ENCODE results near the gene EI24.

- TF ChIP-seq, protein P1, sequence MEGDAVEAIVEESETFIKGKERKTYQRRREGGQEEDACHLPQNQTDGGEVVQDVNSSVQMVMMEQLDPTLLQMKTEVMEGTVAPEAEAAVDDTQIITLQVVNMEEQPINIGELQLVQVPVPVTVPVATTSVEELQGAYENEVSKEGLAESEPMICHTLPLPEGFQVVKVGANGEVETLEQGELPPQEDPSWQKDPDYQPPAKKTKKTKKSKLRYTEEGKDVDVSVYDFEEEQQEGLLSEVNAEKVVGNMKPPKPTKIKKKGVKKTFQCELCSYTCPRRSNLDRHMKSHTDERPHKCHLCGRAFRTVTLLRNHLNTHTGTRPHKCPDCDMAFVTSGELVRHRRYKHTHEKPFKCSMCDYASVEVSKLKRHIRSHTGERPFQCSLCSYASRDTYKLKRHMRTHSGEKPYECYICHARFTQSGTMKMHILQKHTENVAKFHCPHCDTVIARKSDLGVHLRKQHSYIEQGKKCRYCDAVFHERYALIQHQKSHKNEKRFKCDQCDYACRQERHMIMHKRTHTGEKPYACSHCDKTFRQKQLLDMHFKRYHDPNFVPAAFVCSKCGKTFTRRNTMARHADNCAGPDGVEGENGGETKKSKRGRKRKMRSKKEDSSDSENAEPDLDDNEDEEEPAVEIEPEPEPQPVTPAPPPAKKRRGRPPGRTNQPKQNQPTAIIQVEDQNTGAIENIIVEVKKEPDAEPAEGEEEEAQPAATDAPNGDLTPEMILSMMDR (IDR thresholded peaks at IDR 0.05), result no peak
- TF ChIP-seq POLR2AphosphoS5 (IDR thresholded peaks at IDR 0.05; ENCODE audit: low read depth, low read length), result no peak
Measured at GRCh38 chr11:125569915-125570621, 791 bp downstream of the EI24 start.
